ENCODE results near the gene APRT. TPM values are rescaled to one million over a fixed set of nuclear protein-coding genes. Genes with fewer than 3 reads are reported as not detected.

APRT gene
- total RNA-seq, 1 donor = 73.8 TPM

- no peak overlapping the region for H3K4me3 ChIP-seq (ENCODE audit: low read depth, low read length)
- no peak for DNase-seq (ENCODE audit: low read depth)
- no peak for TF ChIP-seq CTCF (IDR thresholded peaks at IDR 0.05; ENCODE audit: insufficient read depth, low read length)
Observed at GRCh38 chr16:88809068-88809675, 2.6 kb downstream of the APRT start.

- TF ChIP-seq CTCF (IDR thresholded peaks at IDR 0.05; ENCODE audit: insufficient read depth, low read length) = no peak
- DNase-seq (ENCODE audit: low read depth) = no peak
- H3K4me3 ChIP-seq (ENCODE audit: low read depth, low read length) = no peak overlapping the region
Observed at GRCh38 chr16:88807626-88808453, 3.9 kb downstream of the APRT start.

GRCh38 chr16:88807142-88807625 lies 4.5 kb downstream of the APRT start:
- no peak for DNase-seq (ENCODE audit: low read depth)
- TF ChIP-seq CTCF (IDR thresholded peaks at IDR 0.05; ENCODE audit: insufficient read depth, low read length) = no peak

GRCh38 chr16:88806491-88807111 lies 5.1 kb downstream of the APRT start:
- H3K4me3 ChIP-seq (ENCODE audit: low read depth, low read length) = no peak overlapping the region
- no peak for TF ChIP-seq CTCF (IDR thresholded peaks at IDR 0.05; ENCODE audit: insufficient read depth, low read length)
- no peak for DNase-seq (ENCODE audit: low read depth)

More at GRCh38 chr16:88807142-88807625, 4.5 kb downstream of the APRT start:
- no peak overlapping the region for H3K4me3 ChIP-seq (ENCODE audit: low read depth, low read length)

- TF ChIP-seq CTCF (IDR thresholded peaks at IDR 0.05; ENCODE audit: insufficient read depth, low read length) = no peak
- no peak overlapping the region for H3K4me3 ChIP-seq (ENCODE audit: low read depth, low read length)
- no peak for DNase-seq (ENCODE audit: low read depth)
Observed at GRCh38 chr16:88805887-88806393, 5.8 kb downstream of the APRT start.

- DNase-seq (ENCODE audit: low read depth) = no peak
- H3K4me3 ChIP-seq (ENCODE audit: low read depth, low read length) = no peak overlapping the region
Observed at GRCh38 chr16:88805340-88805715, 6.4 kb downstream of the APRT start.

More at GRCh38 chr16:88805340-88805715, 6.4 kb downstream of the APRT start:
- no peak for TF ChIP-seq CTCF (IDR thresholded peaks at IDR 0.05; ENCODE audit: insufficient read depth, low read length)

Data from fibroblast of the aortic adventitia (primary cell).